Iris pigment epithelial cell (primary cell): ENCODE data around the gene AP2A2.

ENCODE experiments used
- DNase-seq: peaks from one replicate; pipeline ENCODE4 v3.0.0-alpha.2; 2011; ENCODE audit warnings: low read depth

AP2A2 gene

GRCh38 chr11:1042626-1043562 lies 117.2 kb downstream of the AP2A2 start:
- no peak for DNase-seq

DNA sequence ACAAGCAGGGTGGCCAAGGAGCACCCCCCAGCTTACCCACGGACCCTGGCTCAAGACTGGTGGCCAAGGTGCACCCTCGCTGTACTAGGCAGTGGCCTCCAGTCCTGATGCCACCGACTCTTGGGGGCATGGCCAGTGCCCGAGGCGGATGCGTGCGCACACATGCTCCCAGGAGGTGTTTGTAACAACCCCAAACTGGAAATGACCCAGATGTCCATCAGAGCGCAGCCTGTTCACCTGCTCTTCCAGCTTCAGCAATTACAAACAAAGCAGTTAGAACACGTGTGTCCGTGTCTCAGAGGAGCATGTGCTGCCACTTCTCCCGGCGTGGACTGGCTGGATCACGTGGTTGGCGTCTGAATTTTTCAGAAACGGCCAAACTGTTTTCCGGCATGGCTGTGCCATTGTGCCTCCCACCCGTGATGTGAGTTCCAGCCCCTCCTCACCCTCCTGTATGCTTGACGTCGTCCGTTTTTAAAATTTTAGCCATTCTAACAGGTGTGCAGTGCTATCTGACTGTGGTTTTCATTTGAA lies 118.0 kb downstream of the AP2A2 start:
- no peak for DNase-seq

- no peak for DNase-seq
Measured at GRCh38 chr11:1044160-1044559, 118.5 kb downstream of the AP2A2 start.

DNA sequence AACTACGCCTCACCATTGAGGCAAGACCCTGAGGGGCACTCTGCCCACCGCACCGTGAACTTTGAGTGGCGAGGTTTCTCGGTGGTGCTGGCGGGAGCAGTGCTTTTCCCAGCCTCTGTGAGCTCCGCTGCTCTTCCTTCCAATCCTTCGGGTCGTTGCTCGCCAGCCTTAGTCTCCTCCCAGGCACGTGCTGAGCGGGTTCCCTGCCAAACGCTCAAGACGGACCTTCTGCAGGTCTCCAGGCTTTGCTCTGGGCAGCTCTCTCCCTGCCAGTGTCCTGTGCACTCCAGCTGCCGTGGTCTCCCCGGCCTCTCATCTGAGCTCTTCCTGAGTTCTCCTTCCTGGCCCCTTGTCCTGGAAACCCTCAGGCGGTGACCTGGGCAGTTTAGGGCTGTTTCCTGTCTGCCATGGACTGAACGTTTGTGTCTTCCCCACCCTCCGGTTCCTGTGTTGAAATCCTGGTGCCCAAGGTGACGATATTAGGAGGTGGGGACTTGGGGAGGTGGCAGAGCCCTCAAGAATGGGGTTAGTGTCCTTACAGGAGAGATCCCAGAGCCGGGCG lies 122.0 kb downstream of the AP2A2 start:
- no peak for DNase-seq

- DNase-seq = no peak
Measured at GRCh38 chr11:1048375-1049070, 122.9 kb downstream of the AP2A2 start.

DNA sequence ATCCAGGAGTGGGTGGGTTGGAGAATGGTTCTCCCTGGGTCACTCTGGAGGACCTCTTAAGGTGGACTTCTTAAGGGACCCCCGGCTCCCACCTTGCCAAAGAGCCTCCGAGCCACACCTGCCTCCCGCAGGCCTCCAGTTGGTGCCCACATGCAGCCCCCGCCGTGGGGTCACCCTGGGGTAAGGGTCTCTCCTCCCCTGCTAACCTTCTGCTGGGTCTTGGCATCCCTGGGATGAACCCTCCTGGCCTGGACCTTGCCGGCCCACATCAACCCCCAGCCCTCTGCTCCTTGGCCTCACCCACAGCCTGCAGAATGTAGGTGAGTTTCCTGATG lies 123.4 kb downstream of the AP2A2 start:
- no peak for DNase-seq

DNA sequence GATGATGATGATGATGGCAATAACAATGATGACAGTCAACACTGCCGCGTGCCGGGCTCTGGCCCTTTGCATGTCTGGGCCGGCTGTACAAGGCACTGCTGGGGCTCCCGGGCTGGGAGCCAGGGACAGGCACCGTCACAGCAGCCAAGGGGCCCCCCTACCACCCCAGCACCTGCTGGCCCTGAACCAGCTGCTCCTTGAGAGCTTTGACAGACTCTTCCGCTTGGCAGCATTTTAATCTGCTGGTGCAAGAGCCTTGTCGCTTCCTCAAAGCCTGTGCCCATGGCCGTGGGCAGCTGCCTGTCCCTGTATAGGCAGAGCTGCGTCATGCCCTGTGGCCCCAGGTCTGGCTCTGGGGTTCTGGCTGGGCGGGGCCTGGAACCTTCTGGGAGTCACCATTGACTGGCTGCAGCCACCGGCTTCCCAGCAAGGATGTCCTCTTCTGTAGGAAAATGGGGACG lies 123.8 kb downstream of the AP2A2 start:
- DNase-seq = no peak

GRCh38 chr11:1049911-1050580 lies 124.4 kb downstream of the AP2A2 start:
- no peak for DNase-seq

DNA sequence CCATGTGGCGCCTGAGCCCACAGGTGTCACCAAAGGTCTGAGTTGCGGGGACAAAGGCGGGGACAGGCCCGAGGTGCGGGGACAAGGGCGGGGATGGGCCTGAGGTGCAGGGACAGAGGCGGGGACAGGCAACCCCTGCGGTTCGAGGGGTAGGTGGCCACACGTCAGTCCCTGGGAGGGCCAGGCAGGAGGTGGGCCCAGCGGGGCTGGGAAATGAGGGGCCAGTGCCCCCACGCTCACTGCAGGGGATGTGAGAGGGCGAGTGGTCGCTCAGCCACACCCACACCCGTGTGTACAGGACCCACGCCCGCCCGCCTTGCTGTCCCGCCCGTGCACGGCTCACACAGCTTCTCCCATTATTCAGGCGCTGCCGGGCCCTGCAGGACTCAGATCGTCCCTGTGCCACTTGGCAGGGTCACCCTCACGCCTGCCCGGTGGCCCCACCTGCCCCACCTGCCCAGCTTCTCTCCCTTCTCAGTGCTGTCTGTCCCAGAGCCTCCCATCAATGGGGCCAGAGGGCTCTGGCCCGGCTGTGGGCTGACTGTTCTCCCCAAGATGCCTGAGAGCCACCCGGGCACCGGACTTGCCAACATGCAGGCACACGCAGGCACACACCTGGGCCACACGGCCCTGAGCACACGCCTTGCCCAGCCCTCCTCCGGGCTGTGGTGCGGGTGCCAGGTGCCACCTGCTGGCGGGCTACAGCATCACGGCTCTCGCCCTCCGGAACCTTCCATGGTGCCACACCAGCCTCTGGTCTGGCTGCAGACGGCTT lies 125.1 kb downstream of the AP2A2 start:
- peak; percentile 51 for DNase-seq

GRCh38 chr11:1051356-1052132 lies 125.9 kb downstream of the AP2A2 start:
- DNase-seq = no peak

GRCh38 chr11:1052133-1053011 lies 126.7 kb downstream of the AP2A2 start:
- DNase-seq = no peak

GRCh38 chr11:1053121-1053901 lies 127.6 kb downstream of the AP2A2 start:
- no peak for DNase-seq

DNA sequence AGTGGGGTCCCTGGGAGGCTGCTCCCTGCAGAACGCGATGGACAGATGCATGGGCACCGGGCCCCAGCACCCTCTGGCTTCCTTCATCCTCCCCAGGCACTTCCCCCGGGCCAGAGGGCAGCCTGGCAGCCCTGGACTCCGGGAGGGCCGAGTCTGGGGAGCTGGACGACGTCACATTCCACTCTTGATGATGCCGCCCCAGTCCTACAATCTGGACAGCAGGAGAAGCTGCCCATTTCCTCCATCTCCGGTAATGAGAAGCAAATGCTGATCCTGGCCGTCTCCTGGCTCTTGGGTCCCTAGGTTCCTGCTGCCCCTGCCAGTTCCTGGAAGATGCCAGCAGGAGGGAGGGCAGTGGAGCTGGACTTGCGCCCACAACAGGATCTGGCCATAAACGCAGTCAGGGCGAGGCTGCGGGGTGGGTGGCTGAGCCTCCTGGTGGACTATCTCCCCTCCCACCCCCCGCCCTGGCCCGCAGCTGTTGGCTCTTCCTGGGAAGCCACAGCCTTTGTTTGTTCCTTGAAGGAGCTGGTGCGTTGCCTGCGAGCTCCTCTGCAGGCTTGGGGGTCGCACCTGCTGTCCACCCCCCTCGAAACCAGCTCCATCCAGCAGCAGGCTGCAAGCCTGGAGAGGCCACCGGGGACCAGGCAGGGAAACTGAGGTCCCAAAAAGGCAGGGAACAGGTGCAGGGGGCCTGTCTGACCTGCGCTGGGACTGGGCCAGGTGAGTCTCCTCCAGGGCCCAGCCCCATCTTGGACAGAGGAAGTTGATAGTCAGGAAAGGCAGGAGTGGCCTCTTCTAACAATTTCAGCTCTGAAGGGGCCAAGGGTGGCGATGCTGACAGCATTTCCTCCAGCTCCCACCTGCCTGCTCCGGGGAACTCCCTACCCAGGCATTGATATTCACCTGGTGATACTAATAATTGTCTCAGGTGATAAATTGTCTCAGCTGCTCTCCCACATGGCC lies 128.8 kb downstream of the AP2A2 start:
- no peak for DNase-seq

GRCh38 chr11:1055109-1055703 lies 129.5 kb downstream of the AP2A2 start:
- no peak for DNase-seq

DNA sequence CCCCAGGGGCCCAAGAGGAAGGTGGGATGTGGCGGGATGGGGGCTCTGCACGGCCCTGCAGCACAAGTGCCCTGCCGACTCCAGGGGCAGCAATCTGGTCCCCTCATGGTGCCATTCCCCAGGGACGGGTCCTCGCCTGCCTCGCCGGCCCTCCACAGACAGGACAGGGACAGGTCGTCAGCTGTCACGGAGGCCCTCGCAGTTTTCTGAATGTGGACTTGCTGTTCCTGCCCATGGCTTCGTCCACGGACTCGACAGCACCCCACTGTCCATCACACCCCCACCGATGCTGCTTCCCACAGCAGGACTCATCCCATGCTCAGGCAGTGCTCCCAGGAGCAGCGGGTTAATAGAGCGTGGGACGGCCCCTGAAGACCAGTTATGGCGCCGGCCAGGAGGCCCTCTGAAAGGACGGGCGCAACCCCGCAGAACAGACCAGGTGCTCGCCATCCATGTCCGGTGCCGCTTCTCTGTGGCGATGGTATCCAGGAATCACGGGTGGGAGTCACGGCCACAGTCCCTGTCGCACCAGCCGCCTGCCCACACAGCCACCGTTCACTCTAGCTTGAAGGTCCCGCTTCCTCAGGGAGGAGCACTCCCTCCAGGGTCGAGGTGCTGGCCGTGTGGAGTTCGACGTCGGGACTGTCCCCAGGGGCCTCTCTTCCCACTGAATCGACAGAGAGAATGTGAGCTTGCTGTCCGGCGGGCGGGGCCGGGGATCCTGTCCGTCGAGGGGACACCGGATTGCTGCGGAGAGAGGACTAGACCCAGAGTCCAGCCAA lies 130.5 kb downstream of the AP2A2 start:
- DNase-seq = no peak

- no peak for DNase-seq
Measured at GRCh38 chr11:1057806-1058205, 132.1 kb downstream of the AP2A2 start.
